Endodermal cell (in vitro differentiated cells): ENCODE data around the gene AMBRA1. TPM values are rescaled to one million over a fixed set of nuclear protein-coding genes. Genes with fewer than 3 reads are reported as not detected.

Experiments
- DNase-seq: peaks from one replicate; pipeline ENCODE4 v3.0.0-alpha.2; 2017
- H3K27ac ChIP-seq: 2 replicates; pipeline ENCODE4 v1.5.1; 2013; ENCODE audit warnings: mild to moderate bottlenecking, low read depth, low read length, moderate library complexity
- H3K27me3 ChIP-seq: 2 replicates; pipeline ENCODE4 v1.6.1; 2013; ENCODE audit warnings: mild to moderate bottlenecking, low read length, moderate library complexity; ENCODE audit not compliant: insufficient read depth, control insufficient read depth, poor library complexity, severe bottlenecking
- H3K36me3 ChIP-seq: 2 replicates; pipeline ENCODE4 v1.7.0; 2013; ENCODE audit warnings: mild to moderate bottlenecking, low read length, moderate library complexity; ENCODE audit not compliant: control insufficient read depth, insufficient read depth
- H3K4me1 ChIP-seq: one replicate; pipeline ENCODE4 v1.7.0; 2013; ENCODE audit warnings: low read length; ENCODE audit not compliant: control insufficient read depth, insufficient read depth
- H3K4me3 ChIP-seq: 2 replicates; pipeline ENCODE4 v1.5.1; 2013; ENCODE audit warnings: mild to moderate bottlenecking, low read length, moderate library complexity
- H3K9ac ChIP-seq: 2 replicates; pipeline ENCODE4 v1.6.1; 2013; ENCODE audit warnings: mild to moderate bottlenecking, low read length, moderate library complexity; ENCODE audit not compliant: poor library complexity, severe bottlenecking; ENCODE audit errors: extremely low read depth
- H3K9me3 ChIP-seq: 2 replicates; pipeline ENCODE4 v1.6.1; 2013; ENCODE audit warnings: mild to moderate bottlenecking, low read length, moderate library complexity; ENCODE audit not compliant: control insufficient read depth
- H3K27ac Mint-ChIP-seq: 2 replicates; pipeline ENCODE4 v1.8.0; 2020; ENCODE audit warnings: mixed read lengths
- H3K27me3 Mint-ChIP-seq: 2 replicates; pipeline ENCODE4 v1.8.0; 2021; ENCODE audit warnings: mild to moderate bottlenecking, mixed read lengths; ENCODE audit not compliant: insufficient read depth
- H3K36me3 Mint-ChIP-seq: 2 replicates; pipeline ENCODE4 v1.8.0; 2020; ENCODE audit warnings: low read depth, mixed read lengths
- H3K4me1 Mint-ChIP-seq: 2 replicates; pipeline ENCODE4 v1.8.0; 2020; ENCODE audit warnings: mixed read lengths
- H3K4me3 Mint-ChIP-seq: 2 replicates; pipeline ENCODE4 v1.8.0; 2020; ENCODE audit warnings: mild to moderate bottlenecking, moderate library complexity, mixed read lengths
- H3K9me3 Mint-ChIP-seq: 2 replicates; pipeline ENCODE4 v1.8.0; 2020; ENCODE audit warnings: mild to moderate bottlenecking, mixed read lengths
- WGBS, 2 experiments: methylation state at CpG; one replicate each; pipeline versions ENCODE4 v1.1.5 to v1.1.7; 2013; ENCODE audit warnings: missing lambda C conversion rate in 2 of 2, mixed read lengths in 1 of 2; ENCODE audit not compliant: insufficient coverage in 1 of 2, insufficient read length in 1 of 2; 5-methylcytosine and 5-hydroxymethylcytosine counted together
- total RNA-seq, 2 donors: library from RNA; stranded (reverse); fragmentation: NEBNext Ultra II Directional in 1 of 2; extraction: Animal tissue kit (Norgen Biotek cat#: 25700) in 1 of 2; gene quantifications; 2 replicates in 1 of 2; 3 replicates in 1 of 2; pipeline ENCODE4 v1.2.1, GENCODE V29; 2021
- TF ChIP-seq, protein P1 (sequence below): fragments of 200-600 bp; sonication (generic); conservative IDR thresholded peaks from 2 replicates; pipeline ENCODE4 v1.5.0; 2021; ENCODE audit warnings: antibody characterized with exemption, mild to moderate bottlenecking

The AMBRA1 gene
- total RNA-seq, 2 donors from 2014 or later = 54.5 to 67.8 TPM

DNA sequence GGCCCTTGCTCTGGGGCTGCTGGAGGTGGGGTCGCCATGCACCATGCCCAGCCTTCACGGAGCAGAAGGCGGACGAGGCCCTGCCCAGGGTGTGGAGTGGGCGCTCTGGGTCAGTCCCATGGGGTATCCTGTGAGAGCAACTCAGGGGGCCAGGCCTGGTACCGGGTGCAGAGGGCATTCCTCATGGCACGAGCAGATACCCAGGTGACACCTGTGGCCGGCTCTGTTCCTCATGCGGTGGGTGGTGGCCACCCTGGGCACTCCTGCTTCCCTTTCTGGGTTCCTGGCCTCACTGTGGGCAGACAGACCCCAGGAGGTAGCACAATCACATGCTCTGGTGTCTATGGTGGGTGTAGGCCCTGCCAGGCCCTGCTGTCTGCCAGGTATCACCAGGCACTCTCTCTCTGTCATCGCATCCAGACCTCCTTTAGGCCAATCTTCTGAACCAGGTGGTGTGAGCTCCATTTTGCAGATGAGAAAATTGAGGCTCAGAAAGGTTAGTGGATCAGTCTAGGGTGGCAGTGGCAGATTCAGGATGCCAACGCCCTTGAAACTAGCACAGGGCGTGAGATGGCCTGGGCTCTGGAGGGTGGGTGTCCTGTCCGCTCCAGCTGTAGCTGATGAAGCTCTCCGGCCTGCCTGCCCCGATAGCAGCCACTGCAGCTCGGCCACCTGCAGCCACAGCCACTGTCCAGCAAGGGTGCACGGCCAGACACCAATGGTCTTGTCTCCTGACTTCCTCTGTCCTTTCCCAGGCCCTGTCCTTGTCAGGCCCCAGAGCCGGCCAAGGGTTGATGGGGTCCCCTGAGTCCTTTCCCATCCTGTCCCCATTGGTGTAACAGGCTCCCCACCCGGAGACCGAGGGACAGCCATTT lies 231.4 kb downstream of the AMBRA1 start:
- peak overlapping the region; percentile 85 for H3K27ac Mint-ChIP-seq
- H3K4me1 Mint-ChIP-seq = peaks cover 19% of the 10 kb centered on the region
- Histone ChIP-seq H3K36me3 (no peaks in the 10 kb centered on the region), H3K9me3 (no peaks in the 10 kb centered on the region), H3K27me3 (no peaks in the 10 kb centered on the region), H3K4me1 (peaks cover 6% of the 10 kb centered on the region), H3K27ac (peak overlapping the region; percentile 72), H3K4me3 (no peak overlapping the region), H3K9ac (no peak overlapping the region)
- DNase-seq = no peak
- no peaks in the 10 kb centered on the region for H3K9me3 Mint-ChIP-seq
- TF ChIP-seq, protein P1, sequence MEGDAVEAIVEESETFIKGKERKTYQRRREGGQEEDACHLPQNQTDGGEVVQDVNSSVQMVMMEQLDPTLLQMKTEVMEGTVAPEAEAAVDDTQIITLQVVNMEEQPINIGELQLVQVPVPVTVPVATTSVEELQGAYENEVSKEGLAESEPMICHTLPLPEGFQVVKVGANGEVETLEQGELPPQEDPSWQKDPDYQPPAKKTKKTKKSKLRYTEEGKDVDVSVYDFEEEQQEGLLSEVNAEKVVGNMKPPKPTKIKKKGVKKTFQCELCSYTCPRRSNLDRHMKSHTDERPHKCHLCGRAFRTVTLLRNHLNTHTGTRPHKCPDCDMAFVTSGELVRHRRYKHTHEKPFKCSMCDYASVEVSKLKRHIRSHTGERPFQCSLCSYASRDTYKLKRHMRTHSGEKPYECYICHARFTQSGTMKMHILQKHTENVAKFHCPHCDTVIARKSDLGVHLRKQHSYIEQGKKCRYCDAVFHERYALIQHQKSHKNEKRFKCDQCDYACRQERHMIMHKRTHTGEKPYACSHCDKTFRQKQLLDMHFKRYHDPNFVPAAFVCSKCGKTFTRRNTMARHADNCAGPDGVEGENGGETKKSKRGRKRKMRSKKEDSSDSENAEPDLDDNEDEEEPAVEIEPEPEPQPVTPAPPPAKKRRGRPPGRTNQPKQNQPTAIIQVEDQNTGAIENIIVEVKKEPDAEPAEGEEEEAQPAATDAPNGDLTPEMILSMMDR = no peak
- H3K4me3 Mint-ChIP-seq = no peak overlapping the region
- WGBS, 2 experiments = 92 to 98% methylated on average over 11 to 20 of the region's 20 CpGs
- no peaks in the 10 kb centered on the region for H3K36me3 Mint-ChIP-seq
- H3K27me3 Mint-ChIP-seq = no peaks in the 10 kb centered on the region

DNA sequence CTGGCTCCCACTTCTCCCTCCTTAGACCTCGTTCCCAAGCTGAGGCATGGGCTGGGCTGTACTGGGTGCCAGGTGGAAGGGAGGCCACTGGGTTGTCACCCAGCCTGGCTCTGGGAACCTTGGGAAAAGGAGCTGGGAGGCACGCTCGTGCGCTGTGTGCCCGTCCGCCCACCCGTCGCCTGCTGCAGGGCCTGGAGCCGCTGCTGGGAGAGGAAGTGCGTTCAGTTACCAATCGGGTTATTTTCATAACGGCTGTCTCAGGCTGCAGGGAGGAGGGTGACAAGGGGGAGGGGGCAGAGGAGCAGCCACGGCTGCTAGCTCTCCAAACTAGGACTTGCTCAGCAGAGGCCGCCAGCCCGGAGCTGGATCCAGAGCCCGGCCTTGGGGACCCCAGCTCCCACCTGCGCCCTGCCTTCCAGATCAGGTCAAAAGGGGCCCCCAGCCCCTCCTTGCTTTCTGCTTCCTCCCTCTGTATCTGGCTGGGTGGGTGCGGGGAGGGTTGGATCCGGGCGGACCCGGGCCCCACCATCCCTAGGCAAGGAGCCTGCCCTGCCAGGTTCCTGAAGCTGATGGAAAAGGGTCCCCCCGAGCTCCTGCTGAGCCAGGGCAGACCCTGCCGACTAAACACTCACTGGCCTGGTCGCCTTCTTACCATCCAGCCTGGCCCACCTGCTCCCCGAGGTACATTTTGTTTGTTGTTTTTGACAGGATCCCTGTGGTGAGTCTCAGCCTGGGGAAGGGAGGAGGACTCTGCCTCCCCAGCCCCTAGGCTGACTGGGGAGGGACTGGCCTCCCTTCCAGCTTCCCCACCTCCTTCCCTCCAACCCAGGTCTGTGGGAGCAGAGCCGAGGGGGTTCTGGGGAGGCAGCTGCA lies 232.3 kb downstream of the AMBRA1 start:
- Histone ChIP-seq H3K9me3 (no peaks in the 10 kb centered on the region), H3K27ac (peak overlapping the region; percentile 66), H3K36me3 (no peaks in the 10 kb centered on the region), H3K27me3 (no peaks in the 10 kb centered on the region), H3K4me1 (peaks cover 6% of the 10 kb centered on the region), H3K4me3 (no peak overlapping the region), H3K9ac (no peak overlapping the region)
- no peak for DNase-seq
- peaks cover 27% of the 10 kb centered on the region for H3K4me1 Mint-ChIP-seq
- TF ChIP-seq, protein P1 = no peak
- WGBS, 2 experiments = 66 to 75% methylated on average over 12 to 26 of the region's 26 CpGs
- H3K27ac Mint-ChIP-seq = no peak overlapping the region
- no peak overlapping the region for H3K4me3 Mint-ChIP-seq
- no peaks in the 10 kb centered on the region for H3K36me3 Mint-ChIP-seq
- no peaks in the 10 kb centered on the region for H3K9me3 Mint-ChIP-seq
- H3K27me3 Mint-ChIP-seq = no peaks in the 10 kb centered on the region

DNA sequence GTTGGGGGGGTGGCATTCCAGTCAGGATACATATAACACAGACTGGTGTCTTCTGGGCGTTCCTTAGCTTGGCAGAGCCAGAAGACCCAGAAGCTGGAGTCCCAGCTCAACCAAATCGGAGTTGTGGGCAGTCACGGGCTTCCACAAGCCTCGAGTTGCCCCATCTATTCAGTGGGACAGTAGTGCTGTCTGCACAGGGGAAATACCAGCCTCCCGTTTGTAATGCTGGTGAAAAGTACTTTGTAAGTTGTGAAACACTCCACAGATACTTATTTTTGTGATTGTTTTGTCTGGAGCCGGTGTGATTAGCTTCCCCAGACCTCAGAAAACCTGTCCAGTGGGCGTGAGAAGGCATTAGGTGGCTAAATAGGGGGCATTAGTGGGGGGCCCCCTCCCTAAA lies 232.9 kb downstream of the AMBRA1 start:
- no peaks in the 10 kb centered on the region for H3K27me3 ChIP-seq
- no peak overlapping the region for H3K27ac Mint-ChIP-seq
- H3K9me3 Mint-ChIP-seq = no peaks in the 10 kb centered on the region
- no peak overlapping the region for H3K27ac ChIP-seq
- 93 to 94% methylated on average over 5 to 7 of the region's 7 CpGs for WGBS, 2 experiments
- H3K9me3 ChIP-seq = no peaks in the 10 kb centered on the region
- DNase-seq = no peak
- no peaks in the 10 kb centered on the region for H3K36me3 ChIP-seq
- TF ChIP-seq, protein P1 = no peak
- no peak overlapping the region for H3K9ac ChIP-seq
- H3K4me3 Mint-ChIP-seq = no peak overlapping the region
- H3K27me3 Mint-ChIP-seq = no peaks in the 10 kb centered on the region
- no peaks in the 10 kb centered on the region for H3K36me3 Mint-ChIP-seq
- peaks cover 6% of the 10 kb centered on the region for H3K4me1 ChIP-seq
- no peak overlapping the region for H3K4me3 ChIP-seq
- H3K4me1 Mint-ChIP-seq = peaks cover 29% of the 10 kb centered on the region
